ENCODE results near the gene LTC4S. TPM values are rescaled to one million over a fixed set of nuclear protein-coding genes. Genes with fewer than 3 reads are reported as not detected.
"Not testable (repeated sequence)": the region's sequence is repeated elsewhere in the genome, so short reads cannot be mapped to it uniquely, and the experiment has no call there.

LTC4S gene
- total RNA-seq, 1 experiment from 2014 or later, result not detected

- no peak for DNase-seq (ENCODE audit: low read depth, low spot score)
- in situ Hi-C loops (cut with HindIII; ENCODE audit: low pct_unique_long_range_greater_than_20kb, low sequenced_read_pairs), result no loop called here
Observed at GRCh38 chr5:179788193-179788854, 5.5 kb upstream of the LTC4S start.

GRCh38 chr5:179789278-179789677, 4.5 kb upstream of the LTC4S start:
- in situ Hi-C loops (cut with HindIII; ENCODE audit: low pct_unique_long_range_greater_than_20kb, low sequenced_read_pairs); DNase-seq (ENCODE audit: low read depth, low spot score): not testable (repeated sequence)

GRCh38 chr5:179791881-179792611, 1.7 kb upstream of the LTC4S start:
- in situ Hi-C loops (cut with HindIII; ENCODE audit: low pct_unique_long_range_greater_than_20kb, low sequenced_read_pairs), result no loop called here
- no peak for DNase-seq (ENCODE audit: low read depth, low spot score)

- in situ Hi-C loops (cut with HindIII; ENCODE audit: low pct_unique_long_range_greater_than_20kb, low sequenced_read_pairs), result no loop called here
Observed at GRCh38 chr5:179792612-179793467, 946 bp upstream of the LTC4S start.

GRCh38 chr5:179794171-179794570, 385 bp downstream of the LTC4S start:
- no peak for DNase-seq (ENCODE audit: low read depth, low spot score)
- in situ Hi-C loops (cut with HindIII; ENCODE audit: low pct_unique_long_range_greater_than_20kb, low sequenced_read_pairs), result no loop called here

More at GRCh38 chr5:179792612-179793467, 946 bp upstream of the LTC4S start:
- no peak for DNase-seq (ENCODE audit: low read depth, low spot score)

GRCh38 chr5:179794575-179794974, 789 bp downstream of the LTC4S start:
- in situ Hi-C loops (cut with HindIII; ENCODE audit: low pct_unique_long_range_greater_than_20kb, low sequenced_read_pairs), result no loop called here

GRCh38 chr5:179795049-179795862, 1.5 kb downstream of the LTC4S start:
- no peak for DNase-seq (ENCODE audit: low read depth, low spot score)
- in situ Hi-C loops (cut with HindIII; ENCODE audit: low pct_unique_long_range_greater_than_20kb, low sequenced_read_pairs), result no loop called here

More at GRCh38 chr5:179794575-179794974, 789 bp downstream of the LTC4S start:
- no peak for DNase-seq (ENCODE audit: low read depth, low spot score)

- DNase-seq (ENCODE audit: low read depth, low spot score), result peak; percentile 62
- in situ Hi-C loops (cut with HindIII; ENCODE audit: low pct_unique_long_range_greater_than_20kb, low sequenced_read_pairs), result no loop called here
Observed at GRCh38 chr5:179795863-179796833, 2.4 kb downstream of the LTC4S start.

GRCh38 chr5:179796877-179797608, 3.3 kb downstream of the LTC4S start:
- in situ Hi-C loops (cut with HindIII; ENCODE audit: low pct_unique_long_range_greater_than_20kb, low sequenced_read_pairs), result no loop called here
- no peak for DNase-seq (ENCODE audit: low read depth, low spot score)

- DNase-seq (ENCODE audit: low read depth, low spot score), result no peak
- in situ Hi-C loops (cut with HindIII; ENCODE audit: low pct_unique_long_range_greater_than_20kb, low sequenced_read_pairs), result no loop called here
Observed at GRCh38 chr5:179797741-179798140, 4.0 kb downstream of the LTC4S start.

GRCh38 chr5:179798144-179798770, 4.5 kb downstream of the LTC4S start:
- in situ Hi-C loops (cut with HindIII; ENCODE audit: low pct_unique_long_range_greater_than_20kb, low sequenced_read_pairs), result no loop called here
- DNase-seq (ENCODE audit: low read depth, low spot score), result no peak

GRCh38 chr5:179798771-179799643, 5.2 kb downstream of the LTC4S start:
- in situ Hi-C loops (cut with HindIII; ENCODE audit: low pct_unique_long_range_greater_than_20kb, low sequenced_read_pairs), result no loop called here
- no peak for DNase-seq (ENCODE audit: low read depth, low spot score)

- DNase-seq (ENCODE audit: low read depth, low spot score), result no peak
- in situ Hi-C loops (cut with HindIII; ENCODE audit: low pct_unique_long_range_greater_than_20kb, low sequenced_read_pairs), result no loop called here
Observed at GRCh38 chr5:179799644-179799973, 5.8 kb downstream of the LTC4S start.

- no peak for DNase-seq (ENCODE audit: low read depth, low spot score)
- in situ Hi-C loops (cut with HindIII; ENCODE audit: low pct_unique_long_range_greater_than_20kb, low sequenced_read_pairs), result no loop called here
Observed at GRCh38 chr5:179800071-179800695, 6.4 kb downstream of the LTC4S start.
